ENCODE results near the gene BTBD17.

DNA sequence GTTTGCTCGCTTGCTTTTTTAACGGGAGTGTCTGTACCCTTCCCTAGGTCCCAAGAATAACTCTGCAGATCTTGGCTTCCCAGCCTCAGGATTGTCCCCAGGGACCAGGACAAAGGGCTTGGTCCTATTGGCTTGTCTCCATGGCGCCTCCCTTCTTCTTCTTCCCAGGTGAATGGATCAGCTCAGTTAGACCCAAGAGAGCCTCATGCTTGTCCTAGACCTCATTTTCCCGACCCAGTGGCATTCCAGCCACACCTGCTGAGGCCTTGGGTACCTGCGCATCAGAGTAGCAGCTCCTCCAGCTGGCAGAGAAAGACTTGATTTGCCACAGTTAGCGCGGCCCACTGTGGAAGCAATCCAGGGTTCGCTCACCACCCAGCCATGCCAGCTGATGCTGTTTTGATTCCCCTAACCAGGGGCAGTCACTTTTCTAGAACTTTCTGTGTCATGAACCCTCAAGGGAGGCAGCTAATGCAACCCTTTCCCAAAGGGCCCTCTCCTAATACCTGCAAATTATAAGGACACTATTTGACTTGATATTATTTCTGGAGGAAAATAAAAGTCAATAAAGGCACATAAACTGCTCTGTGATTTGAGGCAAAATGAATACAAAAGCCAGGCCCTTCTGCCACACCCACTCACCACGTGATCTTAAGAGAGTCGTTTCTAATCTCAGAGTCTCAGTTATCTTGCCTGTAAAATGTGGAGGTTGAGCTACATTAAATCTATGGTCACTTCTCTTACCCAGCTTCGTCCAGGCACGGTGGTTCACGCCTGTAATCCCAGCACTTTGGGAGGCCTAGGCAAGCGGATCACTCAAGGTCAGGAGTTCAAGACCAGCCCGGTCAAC is 19.5 kb upstream of the BTBD17 start:
- no peak for TF ChIP-seq EZH2 (IDR thresholded peaks at IDR 0.05; ENCODE audit: low read depth, low read length, severe bottlenecking)
- no peak for TF ChIP-seq SRF (IDR thresholded peaks at IDR 0.05; ENCODE audit: low read depth, low read length)
- TF ChIP-seq FOSL1 (IDR thresholded peaks at IDR 0.05; ENCODE audit: insufficient read depth, low read depth, low read length) = no peak
- no peak for TF ChIP-seq POLR2AphosphoS5 (IDR thresholded peaks at IDR 0.05; ENCODE audit: low read depth, low read length)
- TF ChIP-seq CTBP2 (IDR thresholded peaks at IDR 0.05; ENCODE audit: borderline replicate concordance, insufficient read depth, insufficient read length, low read length) = no peak
- no peak for TF ChIP-seq CBX8 (IDR thresholded peaks at IDR 0.05; ENCODE audit: borderline replicate concordance, low read depth, low read length)
- TF ChIP-seq TAF1 (IDR thresholded peaks at IDR 0.05; ENCODE audit: low read depth, low read length) = no peak
- no peak for TF ChIP-seq CTCF (IDR thresholded peaks at IDR 0.05; ENCODE audit: control extremely low read depth in 1 of 3, insufficient read depth in 1 of 3, low read depth in 1 of 3, low read length in 3 of 3)
- TF ChIP-seq EGR1 (IDR thresholded peaks at IDR 0.05; ENCODE audit: borderline replicate concordance, low read depth, low read length) = no peak
- TF ChIP-seq TBP (IDR thresholded peaks at IDR 0.05; ENCODE audit: low read depth, low read length) = no peak
- no peak for TF ChIP-seq CHD2 (IDR thresholded peaks at IDR 0.05; ENCODE audit: low read length)
- TF ChIP-seq GTF2F1 (IDR thresholded peaks at IDR 0.05; ENCODE audit: borderline replicate concordance, low read depth, low read length) = no peak
- TF ChIP-seq JUND (IDR thresholded peaks at IDR 0.05; ENCODE audit: low read length) = no peak
